ENCODE data around the gene U2SURP.
"Not testable (repeated sequence)": the region's sequence is repeated elsewhere in the genome, so short reads cannot be mapped to it uniquely, and the experiment has no call there.

Gene U2SURP

DNA sequence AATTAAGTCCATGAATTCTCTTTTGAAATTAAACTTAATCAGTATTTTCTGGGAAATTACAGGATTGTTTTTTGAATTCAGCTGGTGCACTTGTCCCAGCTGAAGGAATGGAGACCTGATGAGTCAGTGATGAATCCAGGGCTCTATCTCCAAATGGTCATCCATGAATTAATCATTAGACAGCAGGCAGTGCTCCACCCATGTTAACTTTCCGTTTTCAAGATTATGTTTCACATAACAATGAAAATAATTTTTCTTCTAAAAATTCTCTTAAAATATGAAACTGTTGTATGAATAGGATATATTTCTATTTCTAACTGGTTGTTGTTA, 24.0 kb upstream of the U2SURP start:
- DNase-seq, result no peak

GRCh38 chr3:142981108-142981507, 20.3 kb upstream of the U2SURP start:
- DNase-seq, result peak; percentile 70

- DNase-seq, result peak; percentile 1
Observed at GRCh38 chr3:142982038-142982773, 19.2 kb upstream of the U2SURP start.

DNA sequence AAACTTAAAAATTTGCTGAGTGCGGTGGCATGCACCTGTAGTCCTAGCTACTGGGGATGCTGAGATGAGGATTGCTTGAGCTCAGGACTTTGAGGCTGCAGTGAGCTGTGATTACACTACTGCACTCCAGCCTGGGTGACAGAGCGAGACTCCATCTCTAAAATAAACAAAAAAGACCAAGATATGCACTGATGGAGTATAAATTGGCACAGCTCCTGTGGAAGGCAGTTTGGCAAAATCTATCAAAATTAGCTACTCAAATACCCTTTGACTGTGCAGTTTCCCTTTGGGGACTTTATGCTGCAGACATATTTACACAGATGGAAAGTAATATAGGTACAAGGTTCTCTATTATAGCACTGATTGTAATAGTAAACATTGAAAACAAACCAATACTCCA, 18.1 kb upstream of the U2SURP start:
- DNase-seq, result no peak

DNA sequence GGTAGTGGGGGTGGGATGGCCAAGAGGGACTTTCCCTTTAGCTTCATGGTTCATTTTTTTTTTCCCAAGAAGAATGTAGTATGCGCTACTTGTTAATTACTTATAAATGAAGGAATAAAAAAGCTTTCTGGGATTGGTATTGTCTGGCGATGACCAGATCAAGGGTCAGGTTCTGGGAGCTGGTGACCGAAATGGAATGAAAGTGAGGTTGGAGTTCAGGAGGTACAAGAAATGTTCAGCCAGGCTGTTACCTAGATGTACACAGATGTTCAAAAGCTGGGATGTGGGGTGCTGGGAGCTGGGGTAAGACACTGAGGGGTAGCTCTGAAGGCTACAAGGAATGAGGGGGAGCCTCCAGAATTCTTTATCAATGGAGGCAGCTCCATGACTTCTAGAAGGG, 17.1 kb upstream of the U2SURP start:
- DNase-seq, result no peak

GRCh38 chr3:142987080-142987700, 14.2 kb upstream of the U2SURP start:
- peak; percentile 48 for DNase-seq

DNA sequence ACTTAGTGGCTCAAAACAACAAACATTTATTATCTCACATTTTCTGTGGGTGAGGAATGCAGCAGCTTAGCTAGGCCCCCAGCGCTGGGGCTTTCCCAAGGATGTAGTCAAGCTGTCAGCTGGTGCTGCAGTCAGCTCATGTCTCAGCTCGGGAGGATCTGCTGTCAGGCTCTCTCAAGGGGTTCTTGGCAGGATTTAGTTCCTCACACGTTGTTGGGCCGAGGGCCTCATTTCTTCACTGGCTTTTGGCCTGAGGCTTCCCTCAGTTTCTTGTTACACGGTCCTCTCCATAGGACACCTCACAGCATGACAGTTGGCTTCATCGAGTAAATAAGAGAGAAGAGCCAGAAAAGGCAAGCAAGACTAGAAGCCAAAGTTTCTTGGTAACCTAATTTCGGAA, 13.7 kb upstream of the U2SURP start:
- no peak for DNase-seq

- DNase-seq, result not testable (repeated sequence)
Observed at GRCh38 chr3:142988221-142988620, 13.1 kb upstream of the U2SURP start.

GRCh38 chr3:142988826-142989225, 12.5 kb upstream of the U2SURP start:
- not testable (repeated sequence) for DNase-seq

- peak; percentile 68 for DNase-seq
Observed at GRCh38 chr3:142990721-142991120, 10.6 kb upstream of the U2SURP start.

DNA sequence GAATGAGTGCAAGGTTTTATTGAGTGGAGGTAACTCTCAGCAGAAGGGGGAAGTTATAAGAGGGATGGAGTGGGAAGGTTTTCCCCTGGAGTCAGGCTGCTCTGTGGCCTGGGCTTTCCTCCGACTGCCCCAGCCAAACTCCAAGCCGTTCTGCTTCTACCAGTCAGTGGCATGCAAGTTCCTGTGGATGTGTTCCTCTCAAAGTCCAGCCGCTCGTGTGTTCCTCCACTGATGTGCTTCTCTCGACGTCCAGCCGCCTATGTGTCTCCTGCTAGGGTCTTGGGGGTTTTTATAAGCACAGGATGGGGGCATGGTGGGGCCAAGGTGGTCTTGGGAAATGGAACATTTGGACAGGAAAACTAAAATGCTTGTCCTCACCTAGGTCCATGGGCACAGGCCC, 9.0 kb upstream of the U2SURP start:
- DNase-seq, result no peak

DNA sequence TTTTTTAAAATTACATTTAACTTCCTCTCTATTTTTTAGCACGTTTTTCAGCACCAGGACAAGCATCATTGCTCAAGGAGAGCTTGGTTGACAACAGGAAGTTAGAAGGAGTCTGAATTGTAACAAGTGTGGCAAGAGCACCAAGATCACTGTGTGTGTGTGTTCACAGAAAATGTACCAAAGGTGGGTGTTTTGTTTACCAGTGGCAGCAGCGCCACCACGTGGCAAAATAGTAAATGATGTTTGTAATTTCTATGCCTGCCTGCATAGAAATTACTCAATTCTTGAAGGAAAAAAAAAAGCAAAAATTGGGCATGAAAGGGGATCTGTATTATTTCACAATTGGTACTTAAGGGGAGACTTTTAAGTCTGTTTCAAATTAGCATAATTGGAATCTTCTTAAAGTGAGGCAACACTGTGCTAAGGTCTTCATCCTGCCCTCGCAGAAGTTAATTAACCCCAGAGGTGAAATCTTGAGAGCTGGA, 7.4 kb upstream of the U2SURP start:
- DNase-seq, result peak; percentile 86

DNA sequence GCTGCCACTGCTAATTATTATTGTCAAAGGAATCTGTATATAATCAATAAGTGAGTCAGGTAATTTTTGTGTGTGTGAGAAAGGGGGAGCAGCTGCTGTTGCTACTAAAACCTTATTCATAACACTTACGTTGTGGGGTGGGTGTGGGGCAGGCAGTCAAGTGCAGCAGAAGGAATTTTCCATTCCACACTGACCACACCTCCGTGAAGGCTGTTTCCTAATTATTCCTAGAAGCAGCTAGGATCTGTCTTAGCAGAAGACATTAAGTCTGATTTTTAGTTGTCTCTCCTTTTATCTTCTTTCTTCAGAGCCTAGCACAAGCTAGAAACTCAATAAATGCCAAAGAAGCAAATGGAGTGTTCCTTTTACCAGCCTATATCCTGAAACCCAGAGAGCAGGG, 4.0 kb upstream of the U2SURP start:
- no peak for DNase-seq

DNA sequence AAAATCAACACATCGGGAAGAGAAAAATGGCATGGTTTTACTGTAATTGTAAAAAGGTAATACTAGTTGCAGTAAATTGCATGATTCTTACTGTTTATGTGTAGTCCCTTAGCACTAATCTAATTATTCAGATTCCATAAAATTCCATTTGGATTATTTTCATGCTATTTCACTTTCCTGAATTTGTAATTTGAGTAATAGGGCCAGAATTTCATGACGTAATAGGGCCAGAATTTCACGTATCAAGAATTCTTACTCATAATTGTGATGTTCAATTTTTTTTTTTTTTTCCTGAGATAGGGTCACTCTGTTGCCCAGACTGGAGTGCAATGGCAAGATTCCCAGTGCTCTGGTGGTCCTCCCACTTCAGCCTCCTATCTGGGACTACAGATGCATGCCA, 2.9 kb upstream of the U2SURP start:
- no peak for DNase-seq

GRCh38 chr3:142999881-143000280, 1.5 kb upstream of the U2SURP start:
- DNase-seq, result no peak

GRCh38 chr3:143000528-143000927, 842 bp upstream of the U2SURP start:
- DNase-seq, result no peak

- DNase-seq, result no peak
Observed at GRCh38 chr3:143001034-143001368, 369 bp upstream of the U2SURP start.

- peak; percentile 48 for DNase-seq
Observed at GRCh38 chr3:143002083-143002712, 828 bp downstream of the U2SURP start.

- no peak for DNase-seq
Observed at GRCh38 chr3:143002727-143003126, 1.4 kb downstream of the U2SURP start.

DNA sequence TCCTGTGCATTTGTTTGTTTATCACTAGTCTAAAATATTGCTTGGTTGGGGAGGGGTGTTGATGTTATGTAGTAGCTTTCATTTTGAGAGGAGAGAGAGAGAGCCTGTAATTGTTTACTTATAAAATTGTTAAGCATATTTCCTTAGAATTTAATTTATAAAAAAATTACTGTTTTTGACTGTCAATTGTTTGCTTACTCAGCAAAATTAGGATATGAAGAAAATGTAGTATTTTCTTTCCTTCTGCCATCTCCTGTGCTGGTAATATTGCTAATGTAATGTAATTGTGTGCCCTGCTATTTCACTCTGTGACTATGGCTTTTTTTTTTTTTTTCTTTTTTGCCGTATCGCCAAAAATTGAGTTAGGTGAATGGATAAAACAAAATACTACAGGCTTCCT, 3.5 kb downstream of the U2SURP start:
- DNase-seq, result no peak

DNA sequence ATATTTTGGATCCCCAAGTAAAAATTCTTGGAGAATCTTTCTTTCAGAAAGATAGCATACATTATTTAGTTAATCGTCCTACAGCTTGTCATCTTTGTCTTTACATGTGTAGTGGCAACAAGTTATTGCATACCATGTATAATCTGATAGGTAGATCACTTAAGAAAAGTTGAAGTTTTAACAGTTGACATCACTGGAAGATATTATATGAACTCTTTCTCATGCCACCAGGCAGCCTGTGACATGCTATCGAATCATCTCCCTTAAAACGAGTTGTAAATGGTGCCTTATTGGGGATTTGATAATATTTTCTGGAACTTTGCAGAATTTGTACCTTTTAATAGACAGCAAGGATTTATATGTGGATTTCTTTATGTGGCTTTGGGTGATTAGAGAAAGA, 8.7 kb downstream of the U2SURP start:
- no peak for DNase-seq

DNA sequence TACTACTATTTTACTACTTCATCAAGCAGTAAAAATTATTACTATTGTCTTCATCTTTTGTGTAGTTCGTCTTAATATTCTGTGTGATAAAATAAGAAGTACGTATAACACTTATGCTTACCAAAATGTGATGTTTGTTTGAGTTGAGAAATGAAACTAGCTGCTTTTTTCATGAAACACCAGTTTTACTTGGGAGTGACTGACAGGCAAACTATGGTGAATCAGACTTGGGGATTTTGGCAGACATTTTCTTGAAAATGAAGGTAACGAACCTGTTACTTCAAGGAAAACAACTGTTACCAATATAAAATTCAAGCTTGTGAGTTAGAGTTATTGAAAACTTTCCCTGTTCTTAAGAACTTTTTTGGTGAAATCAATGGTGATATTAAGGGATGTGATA, 10.3 kb downstream of the U2SURP start:
- DNase-seq, result no peak

- DNase-seq, result no peak
Observed at GRCh38 chr3:143014921-143015320, 13.6 kb downstream of the U2SURP start.

GRCh38 chr3:143016321-143016972, 15.1 kb downstream of the U2SURP start:
- no peak for DNase-seq
